GM13976 (cell line): Measurements from ENCODE around the gene CD300LG.

Experiments used
- DNase-seq: peaks from one replicate; pipeline ENCODE4 v3.0.0; 2012; ENCODE audit warnings: low spot score
- CTCF ChIP-seq: IDR thresholded peaks from 2 replicates; pipeline ENCODE4 v1.5.1; 2012; ENCODE audit warnings: borderline replicate concordance, mild to moderate bottlenecking; ENCODE audit not compliant: insufficient read depth; ENCODE audit errors: extremely low read depth, missing control alignments, control extremely low read depth
- in situ Hi-C: fragments of 300-500 bp; cut with MboI; formaldehyde crosslinking; loops from one replicate; pipeline ENCODE4 v1.12.0; 2022; ENCODE audit warnings: low sequenced_read_pairs, mixed read lengths, inconsistent platforms; ENCODE audit not compliant: unreplicated experiment

Gene CD300LG

GRCh38 chr17:43905985-43906852 is 59.2 kb downstream of the CD300LG start:
- DNase-seq = no peak
- in situ Hi-C loops = no loop called here
- no peak for TF ChIP-seq CTCF

GRCh38 chr17:43906951-43907424 is 60.0 kb downstream of the CD300LG start:
- no peak for DNase-seq
- in situ Hi-C loops = no loop called here
- no peak for TF ChIP-seq CTCF

- in situ Hi-C loops = no loop called here
- no peak for TF ChIP-seq CTCF
- peak; percentile 67 for DNase-seq
Measured at GRCh38 chr17:43907425-43907981, 60.5 kb downstream of the CD300LG start, which contains the start of gene MPP2. MPP2 (minus strand) TSS chr17:43907536; CDS start chr17:43904460, 3,076 bp downstream.

- DNase-seq = no peak
- in situ Hi-C loops = no loop called here
- no peak for TF ChIP-seq CTCF
Measured at GRCh38 chr17:43907998-43908721, 61.2 kb downstream of the CD300LG start.

- in situ Hi-C loops = no loop called here
- DNase-seq = no peak
- no peak for TF ChIP-seq CTCF
Measured at GRCh38 chr17:43909537-43910231, 62.7 kb downstream of the CD300LG start.

DNA sequence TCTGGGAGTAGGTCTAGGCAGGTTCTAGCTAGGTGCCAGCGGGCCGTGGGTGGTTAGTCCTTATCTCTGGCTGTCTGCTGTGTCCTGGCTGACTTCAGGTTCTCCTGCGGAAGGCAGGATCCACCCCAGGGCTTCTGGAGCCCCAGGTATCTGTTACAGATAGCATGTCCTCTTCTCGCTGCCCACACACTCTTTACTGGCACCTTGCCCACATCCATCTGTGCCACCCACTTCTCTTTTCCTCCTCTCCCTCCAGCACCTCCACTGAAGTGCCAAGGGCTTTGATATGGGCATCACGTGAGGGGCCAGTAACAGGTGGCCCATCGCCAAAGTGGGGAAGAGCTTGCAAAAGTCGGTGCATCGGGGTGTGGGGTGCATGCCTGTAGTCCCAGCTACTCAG is 64.9 kb downstream of the CD300LG start:
- no peak for DNase-seq
- in situ Hi-C loops = no loop called here
- TF ChIP-seq CTCF = no peak
